ENCODE results near the gene TRAF3IP1.

DNA sequence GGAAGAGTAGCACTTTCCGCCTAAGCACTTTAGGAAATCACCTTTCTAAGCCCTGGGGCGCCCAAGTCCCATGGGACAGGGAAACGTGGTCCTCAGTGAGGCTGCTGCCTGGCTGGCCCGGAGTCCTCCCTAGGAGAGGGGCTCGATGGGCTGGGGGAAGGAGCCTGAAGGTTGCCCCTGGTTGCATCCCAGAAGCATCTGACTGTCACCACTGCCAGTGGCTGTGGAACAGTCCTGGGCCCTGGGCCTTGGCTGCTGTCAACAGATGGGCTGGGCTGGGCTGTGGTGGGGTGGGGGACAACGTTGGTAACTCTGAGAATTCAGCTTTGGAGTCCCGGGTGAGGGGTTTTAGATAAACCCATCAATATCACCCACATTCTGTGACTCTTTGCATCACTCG lies 128.9 kb downstream of the TRAF3IP1 start:
- TF ChIP-seq, protein P1, sequence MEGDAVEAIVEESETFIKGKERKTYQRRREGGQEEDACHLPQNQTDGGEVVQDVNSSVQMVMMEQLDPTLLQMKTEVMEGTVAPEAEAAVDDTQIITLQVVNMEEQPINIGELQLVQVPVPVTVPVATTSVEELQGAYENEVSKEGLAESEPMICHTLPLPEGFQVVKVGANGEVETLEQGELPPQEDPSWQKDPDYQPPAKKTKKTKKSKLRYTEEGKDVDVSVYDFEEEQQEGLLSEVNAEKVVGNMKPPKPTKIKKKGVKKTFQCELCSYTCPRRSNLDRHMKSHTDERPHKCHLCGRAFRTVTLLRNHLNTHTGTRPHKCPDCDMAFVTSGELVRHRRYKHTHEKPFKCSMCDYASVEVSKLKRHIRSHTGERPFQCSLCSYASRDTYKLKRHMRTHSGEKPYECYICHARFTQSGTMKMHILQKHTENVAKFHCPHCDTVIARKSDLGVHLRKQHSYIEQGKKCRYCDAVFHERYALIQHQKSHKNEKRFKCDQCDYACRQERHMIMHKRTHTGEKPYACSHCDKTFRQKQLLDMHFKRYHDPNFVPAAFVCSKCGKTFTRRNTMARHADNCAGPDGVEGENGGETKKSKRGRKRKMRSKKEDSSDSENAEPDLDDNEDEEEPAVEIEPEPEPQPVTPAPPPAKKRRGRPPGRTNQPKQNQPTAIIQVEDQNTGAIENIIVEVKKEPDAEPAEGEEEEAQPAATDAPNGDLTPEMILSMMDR (IDR thresholded peaks at IDR 0.05 in 8 of 11, conservative IDR thresholded peaks at IDR 0.05 in 3 of 11): no peak
- TF ChIP-seq POLR2A (IDR thresholded peaks at IDR 0.05): no peak

Data from spleen (tissue), 7 donors.